Kidney (tissue), 14 donors: Measurements from ENCODE around the gene PCNX1. TPM values are rescaled to one million over a fixed set of nuclear protein-coding genes. Genes with fewer than 3 reads are reported as not detected.

Experiments used
- DNase-seq, 5 donors: peaks; one replicate each; pipeline ENCODE4 v3.0.0-alpha.2; 2013 to 2020
- FAIRE-seq: peaks from 2 replicates; lab custom pipeline; 2012; peaks lifted over from hg19 to GRCh38; lab: Jason Lieb, UNC
- H3K27ac ChIP-seq, 2 donors: one replicate each; pipeline ENCODE4 v1.7.0; 2013; ENCODE audit warnings: low read depth in 2 of 2, low read length in 2 of 2, inconsistent platforms in 1 of 2
- H3K27me3 ChIP-seq: one replicate; pipeline ENCODE4 v1.7.1; 2013; ENCODE audit warnings: low read length, inconsistent platforms; ENCODE audit not compliant: control insufficient read depth, insufficient read depth
- H3K36me3 ChIP-seq, 3 donors: one replicate each; pipeline versions ENCODE4 v1.7.0 to v1.7.1; 2013; ENCODE audit warnings: low read length in 3 of 3, control low read depth in 1 of 3, inconsistent platforms in 1 of 3; ENCODE audit not compliant: insufficient read depth in 3 of 3, control insufficient read depth in 2 of 3
- H3K4me1 ChIP-seq, 3 donors: one replicate each; pipeline versions ENCODE4 v1.7.0 to v1.7.1; 2013; ENCODE audit warnings: low read length in 3 of 3, inconsistent platforms in 1 of 3, low read depth in 1 of 3; ENCODE audit not compliant: control insufficient read depth in 2 of 3, insufficient read depth in 2 of 3
- H3K4me3 ChIP-seq, 3 donors: one replicate each; pipeline versions ENCODE4 v1.7.0 to v1.8.1; 2013; ENCODE audit warnings: low read length in 3 of 3, control low read depth in 1 of 3, inconsistent platforms in 1 of 3
- H3K9ac ChIP-seq, 3 donors: one replicate each; pipeline versions ENCODE4 v1.7.0 to v1.7.1; 2013; ENCODE audit warnings: low read length in 3 of 3, control low read depth in 1 of 3, inconsistent platforms in 1 of 3
- H3K9me3 ChIP-seq, 3 donors: one replicate each; pipeline versions ENCODE4 v1.7.0 to v1.7.1; 2013; ENCODE audit warnings: low read length in 3 of 3, control low read depth in 1 of 3, inconsistent platforms in 1 of 3; ENCODE audit not compliant: control insufficient read depth in 2 of 3, insufficient read depth in 1 of 3
- intact Hi-C: fragments of 100-400 bp; cut with DNase I; formaldehyde crosslinking; loops from one replicate; pipeline ENCODE4 v1.11.1; 2022
- polyA plus RNA-seq: library from polyadenylated mRNA; stranded (reverse); fragments of 350-450 nt; fragmentation: Illumina TruSeq; extraction: RNeasy Lipid Tissue Mini Kit (QIAGEN cat#74804); gene quantifications from one replicate; pipeline ENCODE4 v1.2.3, GENCODE V29; 2014; ENCODE audit warnings: low read depth, low replicate concordance; ENCODE audit not compliant: insufficient read depth
- total RNA-seq: library from RNA; stranded (reverse); fragmentation: NEBNext Ultra II Directional; extraction: Animal tissue kit (Norgen Biotek cat#: 25700); gene quantifications from one replicate; pipeline ENCODE4 v1.2.1, GENCODE V29; 2021
- TF ChIP-seq, protein P1 (sequence below): IDR thresholded peaks from 3 replicates; pipeline ENCODE4 v1.5.1; 2012; ENCODE audit warnings: mild to moderate bottlenecking, moderate library complexity, borderline replicate concordance; ENCODE audit not compliant: insufficient read depth; ENCODE audit errors: extremely low read depth
- donor health status: control.
- donor health status: control.
- donor health status: control.
- donor health status: control.
- donor health status: control.
- donor health status: DM: yes; HTN: yes; CAD: no.
- donor health status: Normal renal cell carcinoma (clear cell type).

The PCNX1 gene
- total and polyA plus RNA-seq, 2 donors from 2014 or later: 16.2 to 55.2 TPM

DNA sequence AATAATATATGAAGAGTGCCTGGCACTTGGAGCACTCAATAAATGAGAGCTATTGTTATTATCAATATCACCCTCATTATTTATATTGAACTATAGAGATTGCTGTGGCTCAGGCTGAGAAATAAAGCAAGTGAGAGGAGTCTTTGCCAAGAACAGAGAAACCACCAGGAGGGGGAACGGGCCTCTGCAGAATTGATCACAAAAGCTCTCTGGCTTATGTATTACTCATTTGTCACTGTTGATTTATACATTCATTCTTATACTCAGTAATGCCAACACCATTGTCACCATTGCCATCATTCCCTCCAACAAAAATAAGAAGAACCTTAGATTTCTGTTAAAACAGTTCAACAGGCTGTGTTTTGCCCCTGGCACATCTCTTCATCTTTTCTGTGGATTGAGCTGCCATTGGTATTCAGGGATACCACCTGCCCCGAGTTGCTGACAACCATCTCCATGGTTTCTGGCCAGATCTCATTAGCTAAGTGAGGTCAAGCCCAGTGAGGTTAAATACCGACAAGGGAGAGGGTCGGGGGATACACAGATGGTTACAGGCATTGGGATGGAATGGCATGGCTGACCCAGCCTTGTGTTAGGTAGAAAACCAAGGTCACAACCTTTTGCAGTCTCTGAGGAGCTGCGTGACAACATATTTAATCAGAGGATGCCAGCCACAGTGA lies 21.8 kb upstream of the PCNX1 start:
- TF ChIP-seq, protein P1, sequence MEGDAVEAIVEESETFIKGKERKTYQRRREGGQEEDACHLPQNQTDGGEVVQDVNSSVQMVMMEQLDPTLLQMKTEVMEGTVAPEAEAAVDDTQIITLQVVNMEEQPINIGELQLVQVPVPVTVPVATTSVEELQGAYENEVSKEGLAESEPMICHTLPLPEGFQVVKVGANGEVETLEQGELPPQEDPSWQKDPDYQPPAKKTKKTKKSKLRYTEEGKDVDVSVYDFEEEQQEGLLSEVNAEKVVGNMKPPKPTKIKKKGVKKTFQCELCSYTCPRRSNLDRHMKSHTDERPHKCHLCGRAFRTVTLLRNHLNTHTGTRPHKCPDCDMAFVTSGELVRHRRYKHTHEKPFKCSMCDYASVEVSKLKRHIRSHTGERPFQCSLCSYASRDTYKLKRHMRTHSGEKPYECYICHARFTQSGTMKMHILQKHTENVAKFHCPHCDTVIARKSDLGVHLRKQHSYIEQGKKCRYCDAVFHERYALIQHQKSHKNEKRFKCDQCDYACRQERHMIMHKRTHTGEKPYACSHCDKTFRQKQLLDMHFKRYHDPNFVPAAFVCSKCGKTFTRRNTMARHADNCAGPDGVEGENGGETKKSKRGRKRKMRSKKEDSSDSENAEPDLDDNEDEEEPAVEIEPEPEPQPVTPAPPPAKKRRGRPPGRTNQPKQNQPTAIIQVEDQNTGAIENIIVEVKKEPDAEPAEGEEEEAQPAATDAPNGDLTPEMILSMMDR: no peak
- no peak for FAIRE-seq
- DNase-seq: no peak
- H3K27ac ChIP-seq: no peak overlapping the region
- intact Hi-C loops: no loop called here
- peaks cover 0 to 5% (median 0%) of the 10 kb centered on the region in 3 donors for H3K4me1 ChIP-seq
- H3K9ac ChIP-seq: no peak overlapping the region
- no peaks in the 10 kb centered on the region for H3K9me3 ChIP-seq
- no peak overlapping the region for H3K4me3 ChIP-seq
- no peaks in the 10 kb centered on the region for H3K27me3 ChIP-seq
- no peaks in the 10 kb centered on the region for H3K36me3 ChIP-seq

DNA sequence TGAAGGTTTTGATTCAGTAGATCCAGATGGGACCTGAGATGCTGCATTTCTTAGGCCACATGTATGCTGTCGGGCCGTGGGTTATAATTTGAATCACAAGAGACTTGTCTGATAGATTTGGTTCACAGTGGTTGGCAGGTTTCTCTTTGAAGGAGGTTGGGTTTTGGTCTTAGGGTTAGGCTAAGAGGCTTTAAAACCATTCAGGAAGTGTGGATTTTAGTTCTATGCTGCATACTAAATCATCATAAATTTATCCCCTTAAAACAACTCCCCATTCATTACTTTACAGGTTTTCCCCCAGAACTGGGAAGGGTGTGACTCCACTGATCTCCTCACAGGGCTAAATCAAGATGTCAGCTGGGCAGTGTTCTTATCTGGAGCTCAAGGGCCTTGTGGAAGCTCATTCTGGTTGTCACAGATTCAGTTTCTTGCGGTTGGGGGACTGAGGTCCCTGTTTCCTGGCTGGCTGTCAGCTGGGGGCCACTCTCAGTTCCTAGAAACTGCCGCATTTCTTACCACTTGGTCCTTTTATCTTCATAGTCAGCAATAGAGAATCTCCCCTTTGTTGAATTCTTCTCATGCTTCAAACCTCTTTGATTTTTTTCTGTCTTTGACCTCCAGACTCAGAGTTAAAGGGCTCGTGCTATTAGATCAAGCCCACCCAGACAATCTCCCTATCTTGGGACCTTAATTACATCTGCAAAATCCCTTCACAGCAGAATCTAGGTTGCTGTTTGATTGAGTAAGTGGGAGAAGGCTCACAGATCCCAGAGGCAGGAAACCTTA lies 20.6 kb upstream of the PCNX1 start:
- Histone ChIP-seq H3K4me3 (no peak overlapping the region), H3K9ac (no peak overlapping the region), H3K27ac (no peak overlapping the region), H3K36me3 (no peaks in the 10 kb centered on the region), H3K4me1 (peaks cover 0 to 5% (median 0%) of the 10 kb centered on the region in 3 donors), H3K27me3 (no peaks in the 10 kb centered on the region), H3K9me3 (no peaks in the 10 kb centered on the region)
- FAIRE-seq (no peak), DNase-seq (no peak)
- TF ChIP-seq, protein P1: no peak
- intact Hi-C loops: no loop called here

DNA sequence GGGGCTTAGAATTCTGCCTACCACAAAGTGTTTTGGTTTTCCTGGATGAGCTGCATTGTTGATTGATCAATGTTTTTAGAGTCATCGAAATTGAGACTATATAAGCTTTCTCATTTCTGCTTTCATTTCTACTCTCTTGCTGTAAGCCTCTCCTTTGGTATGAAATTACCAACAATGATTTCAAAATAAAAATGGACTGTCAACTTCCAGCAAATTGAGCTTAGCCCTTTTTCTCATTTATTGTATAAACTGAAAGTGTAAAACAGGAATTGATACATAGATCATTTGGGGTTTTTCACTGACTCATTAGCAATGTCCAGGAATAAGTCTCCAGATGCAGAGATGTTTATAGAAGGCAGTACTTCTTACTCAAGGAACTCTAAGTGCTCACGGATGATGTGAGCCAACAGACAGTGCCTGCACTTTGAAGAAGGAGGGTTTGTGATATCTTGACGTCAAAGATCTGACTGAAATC lies 20.0 kb upstream of the PCNX1 start:
- Histone ChIP-seq H3K9me3 (no peaks in the 10 kb centered on the region), H3K4me1 (peaks cover 0 to 5% (median 0%) of the 10 kb centered on the region in 3 donors), H3K27ac (no peak overlapping the region), H3K36me3 (no peaks in the 10 kb centered on the region), H3K4me3 (no peak overlapping the region), H3K9ac (no peak overlapping the region), H3K27me3 (no peaks in the 10 kb centered on the region)
- DNase-seq (no peak), FAIRE-seq (no peak)
- intact Hi-C loops: no loop called here
- TF ChIP-seq, protein P1: no peak
